Measurements from ENCODE around the gene IL1RN.

GRCh38 chr2:113132414-113133021 is 5.1 kb downstream of the IL1RN start:
- TF ChIP-seq SIN3A (IDR thresholded peaks at IDR 0.05; ENCODE audit: borderline replicate concordance, insufficient read depth, low read depth, low read length): no peak
- no peak for TF ChIP-seq CTCF (IDR thresholded peaks at IDR 0.05)
- no peak for TF ChIP-seq POLR2AphosphoS5 (IDR thresholded peaks at IDR 0.05; ENCODE audit: low read depth, low read length)
- TF ChIP-seq REST (IDR thresholded peaks at IDR 0.05; ENCODE audit: insufficient read depth in 1 of 2, low read depth in 2 of 2, low read length in 1 of 2): no peak
